ENCODE results near the gene PDCD10. TPM values are rescaled to one million over a fixed set of nuclear protein-coding genes. Genes with fewer than 3 reads are reported as not detected.

PDCD10 gene
- total RNA-seq, 1 experiment from 2014 or later = 65.8 TPM

DNA sequence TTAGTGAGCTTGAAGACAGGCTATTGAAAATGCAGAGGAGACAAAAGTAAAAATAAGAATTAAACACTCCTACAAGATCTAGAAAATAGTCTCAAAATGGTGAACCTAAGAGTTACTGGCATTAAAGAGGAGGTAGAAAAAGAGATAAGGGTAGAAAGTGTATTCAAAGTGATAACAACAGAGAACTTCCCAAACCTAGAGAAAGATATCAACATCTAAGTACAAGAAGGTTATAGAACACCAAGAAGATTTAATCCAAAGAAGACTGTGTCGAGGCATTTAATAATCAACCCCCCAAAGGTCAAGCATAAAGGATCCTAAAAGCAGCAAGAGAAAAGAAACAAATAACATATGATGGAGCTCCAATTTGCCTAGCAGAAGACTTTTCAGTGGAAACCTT is 23.3 kb downstream of the PDCD10 start:
- peaks cover 53% of the 10 kb centered on the region for H3K36me3 Mint-ChIP-seq (ENCODE audit: insufficient read depth, unreplicated experiment)
- Histone ChIP-seq H3K36me3 (ENCODE audit: control insufficient read depth, insufficient read depth, low read length) (no peaks in the 10 kb centered on the region; the same call in 1 of the 2 replicates), H3K27me3 (replicated peaks; ENCODE audit: control insufficient read depth, insufficient read depth, low read length) (no peaks in the 10 kb centered on the region), H3K4me3 (ENCODE audit: low read depth, low read length) (no peak overlapping the region), H3K4me1 (peaks cover 10% of the 10 kb centered on the region), H3K9me3 (no peaks in the 10 kb centered on the region)
- no TSS peak for BruUV-seq (replicated peaks)
- ChIA-PET CTCF (no interaction called here), POLR2A (no interaction called here)
- no peak overlapping the region for H3K4me3 Mint-ChIP-seq (ENCODE audit: unreplicated experiment)
- DNase-seq = no peak
- TF ChIP-seq, protein P1, sequence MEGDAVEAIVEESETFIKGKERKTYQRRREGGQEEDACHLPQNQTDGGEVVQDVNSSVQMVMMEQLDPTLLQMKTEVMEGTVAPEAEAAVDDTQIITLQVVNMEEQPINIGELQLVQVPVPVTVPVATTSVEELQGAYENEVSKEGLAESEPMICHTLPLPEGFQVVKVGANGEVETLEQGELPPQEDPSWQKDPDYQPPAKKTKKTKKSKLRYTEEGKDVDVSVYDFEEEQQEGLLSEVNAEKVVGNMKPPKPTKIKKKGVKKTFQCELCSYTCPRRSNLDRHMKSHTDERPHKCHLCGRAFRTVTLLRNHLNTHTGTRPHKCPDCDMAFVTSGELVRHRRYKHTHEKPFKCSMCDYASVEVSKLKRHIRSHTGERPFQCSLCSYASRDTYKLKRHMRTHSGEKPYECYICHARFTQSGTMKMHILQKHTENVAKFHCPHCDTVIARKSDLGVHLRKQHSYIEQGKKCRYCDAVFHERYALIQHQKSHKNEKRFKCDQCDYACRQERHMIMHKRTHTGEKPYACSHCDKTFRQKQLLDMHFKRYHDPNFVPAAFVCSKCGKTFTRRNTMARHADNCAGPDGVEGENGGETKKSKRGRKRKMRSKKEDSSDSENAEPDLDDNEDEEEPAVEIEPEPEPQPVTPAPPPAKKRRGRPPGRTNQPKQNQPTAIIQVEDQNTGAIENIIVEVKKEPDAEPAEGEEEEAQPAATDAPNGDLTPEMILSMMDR (IDR thresholded peaks at IDR 0.05; ENCODE audit: insufficient read depth in 1 of 2, low read depth in 1 of 2, low read length in 1 of 2, severe bottlenecking in 1 of 2, unreplicated experiment in 1 of 2) = no peak
- intact Hi-C loops (cut with micrococcal nuclease; ENCODE audit: unreplicated experiment) = no loop called here
- peaks cover 25% of the 10 kb centered on the region for H3K4me1 Mint-ChIP-seq (ENCODE audit: low read depth, unreplicated experiment)
- H3K9me3 Mint-ChIP-seq (ENCODE audit: unreplicated experiment) = no peaks in the 10 kb centered on the region
- H3K27ac Mint-ChIP-seq (ENCODE audit: unreplicated experiment) = no peak overlapping the region
- no peaks in the 10 kb centered on the region for H3K27me3 Mint-ChIP-seq (ENCODE audit: insufficient read depth, unreplicated experiment)

DNA sequence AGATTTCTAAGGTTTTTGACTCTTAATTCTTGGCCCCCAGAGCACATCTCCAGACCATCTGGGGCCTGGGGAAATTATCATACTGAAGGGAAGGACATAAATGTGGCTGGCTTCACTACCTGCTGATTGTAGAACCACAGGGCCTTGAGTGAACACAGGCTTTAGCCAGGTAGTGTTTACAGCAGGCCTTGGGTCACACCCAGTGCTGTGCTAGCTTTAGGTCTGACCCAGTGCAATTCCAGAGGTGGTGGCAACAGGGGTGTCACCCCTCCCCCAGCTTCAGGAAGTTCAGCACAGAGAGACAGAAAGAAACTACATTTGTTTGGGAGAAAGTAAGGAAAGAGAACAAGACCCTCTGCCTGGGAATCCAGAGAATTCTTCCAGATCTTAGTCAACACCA is 24.1 kb downstream of the PDCD10 start:
- H3K4me1 ChIP-seq = peaks cover 7% of the 10 kb centered on the region; the same call in 1 of the 2 replicates
- H3K27ac Mint-ChIP-seq (ENCODE audit: unreplicated experiment) = no peak overlapping the region
- H3K4me1 Mint-ChIP-seq (ENCODE audit: low read depth, unreplicated experiment) = peaks cover 19% of the 10 kb centered on the region
- intact Hi-C loops (cut with micrococcal nuclease; ENCODE audit: unreplicated experiment) = no loop called here
- H3K36me3 Mint-ChIP-seq (ENCODE audit: insufficient read depth, unreplicated experiment) = peaks cover 48% of the 10 kb centered on the region
- BruUV-seq (replicated peaks) = no TSS peak
- TF ChIP-seq, protein P1 (IDR thresholded peaks at IDR 0.05; ENCODE audit: insufficient read depth in 1 of 2, low read depth in 1 of 2, low read length in 1 of 2, severe bottlenecking in 1 of 2, unreplicated experiment in 1 of 2) = no peak
- H3K27me3 Mint-ChIP-seq (ENCODE audit: insufficient read depth, unreplicated experiment) = no peaks in the 10 kb centered on the region
- ChIA-PET POLR2A (no interaction called here), CTCF (no interaction called here)
- H3K36me3 ChIP-seq (ENCODE audit: control insufficient read depth, insufficient read depth, low read length) = no peaks in the 10 kb centered on the region; the same call in none of the 2 replicates
- no peak overlapping the region for H3K4me3 ChIP-seq (ENCODE audit: low read depth, low read length)
- DNase-seq = no peak
- H3K9me3 Mint-ChIP-seq (ENCODE audit: unreplicated experiment) = no peaks in the 10 kb centered on the region
- H3K27me3 ChIP-seq (replicated peaks; ENCODE audit: control insufficient read depth, insufficient read depth, low read length) = no peaks in the 10 kb centered on the region
- H3K4me3 Mint-ChIP-seq (ENCODE audit: unreplicated experiment) = no peak overlapping the region
- no peaks in the 10 kb centered on the region for H3K9me3 ChIP-seq

DNA sequence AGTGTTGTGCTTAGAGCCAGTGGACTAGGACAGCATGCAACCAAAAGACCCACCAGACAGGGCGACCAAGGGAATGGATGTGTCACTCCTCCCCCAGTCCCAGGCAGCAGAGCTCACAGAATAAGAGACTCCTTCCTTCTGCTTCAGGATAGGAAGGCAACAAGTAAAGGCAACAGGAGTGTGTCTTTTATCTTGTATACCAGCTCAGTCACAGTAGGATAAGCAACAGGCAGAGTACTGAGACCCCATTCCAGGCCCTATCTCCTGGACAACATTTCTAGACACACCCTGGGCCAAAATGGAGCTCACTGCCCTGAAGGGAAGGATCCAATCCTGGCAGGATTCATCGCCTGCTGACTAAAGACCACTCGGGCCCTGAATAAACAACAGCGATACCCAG is 25.0 kb downstream of the PDCD10 start:
- CTCF ChIA-PET = no interaction called here
- H3K9me3 Mint-ChIP-seq (ENCODE audit: unreplicated experiment) = no peaks in the 10 kb centered on the region
- no peak for DNase-seq
- H3K4me1 Mint-ChIP-seq (ENCODE audit: low read depth, unreplicated experiment) = peaks cover 13% of the 10 kb centered on the region
- H3K4me3 Mint-ChIP-seq (ENCODE audit: unreplicated experiment) = no peak overlapping the region
- POLR2A ChIA-PET = no interaction called here
- Histone ChIP-seq H3K9me3 (no peaks in the 10 kb centered on the region), H3K36me3 (ENCODE audit: control insufficient read depth, insufficient read depth, low read length) (no peaks in the 10 kb centered on the region; the same call in none of the 2 replicates), H3K27me3 (replicated peaks; ENCODE audit: control insufficient read depth, insufficient read depth, low read length) (no peaks in the 10 kb centered on the region), H3K4me3 (ENCODE audit: low read depth, low read length) (no peak overlapping the region), H3K4me1 (0 out of 2 replicates have a peak, but pooled peaks cover 7% of the 10 kb centered on the region)
- intact Hi-C loops (cut with micrococcal nuclease; ENCODE audit: unreplicated experiment) = no loop called here
- no peaks in the 10 kb centered on the region for H3K27me3 Mint-ChIP-seq (ENCODE audit: insufficient read depth, unreplicated experiment)
- peaks cover 40% of the 10 kb centered on the region for H3K36me3 Mint-ChIP-seq (ENCODE audit: insufficient read depth, unreplicated experiment)
- no TSS peak for BruUV-seq (replicated peaks)
- H3K27ac Mint-ChIP-seq (ENCODE audit: unreplicated experiment) = no peak overlapping the region
- TF ChIP-seq, protein P1 (IDR thresholded peaks at IDR 0.05; ENCODE audit: insufficient read depth in 1 of 2, low read depth in 1 of 2, low read length in 1 of 2, severe bottlenecking in 1 of 2, unreplicated experiment in 1 of 2) = no peak
